GM18498 (cell line): Measurements from ENCODE around the gene CHRM4.
"Not testable (repeated sequence)": the region's sequence is repeated elsewhere in the genome, so short reads cannot be mapped to it uniquely, and the experiment has no call there.

ENCODE experiments used
- ATAC-seq: cut with Tn5 transposase; IDR thresholded peaks from one replicate; pipeline ENCODE4 v1.9.1; 2021; ENCODE audit warnings: mild to moderate bottlenecking, moderate library complexity; ENCODE audit not compliant: unreplicated experiment

The CHRM4 gene

DNA sequence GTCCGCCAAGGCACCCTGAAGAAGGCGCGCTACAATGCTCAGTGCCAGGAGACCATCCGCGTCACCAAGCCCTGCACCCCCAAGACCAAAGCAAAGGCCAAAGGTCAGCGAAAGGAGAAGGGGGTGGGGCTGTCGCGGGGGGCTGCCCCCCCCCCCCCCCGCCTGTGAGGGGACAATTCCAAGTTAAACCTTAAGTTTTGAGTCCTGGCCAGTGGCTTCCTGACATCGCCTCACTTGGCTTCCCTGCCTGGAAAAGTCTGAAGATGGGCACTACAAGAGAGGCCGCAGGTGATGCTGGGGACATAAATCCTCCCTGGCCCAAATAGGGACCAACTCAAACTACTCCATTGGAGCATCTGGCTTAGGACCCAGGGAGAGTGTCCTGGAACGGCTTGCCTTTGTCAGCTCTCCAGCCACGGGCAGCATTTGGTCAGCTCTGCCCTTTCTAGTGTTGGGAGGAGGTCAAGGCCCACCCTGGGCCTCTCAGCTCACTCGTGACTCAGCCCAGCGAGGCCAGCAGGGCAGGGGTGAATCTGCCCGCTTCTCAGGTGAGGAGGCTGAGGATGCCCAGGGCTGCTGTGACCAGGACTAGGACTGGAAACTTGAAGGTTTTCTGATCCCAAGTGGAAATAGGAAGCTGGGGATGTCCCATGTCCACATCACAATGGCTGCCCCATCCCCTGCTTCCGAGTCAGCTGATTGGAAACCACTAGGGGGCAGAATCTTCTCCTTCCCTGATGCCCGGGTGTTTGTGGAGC lies 8.8 kb downstream of the CHRM4 start:
- ATAC-seq: no peak

DNA sequence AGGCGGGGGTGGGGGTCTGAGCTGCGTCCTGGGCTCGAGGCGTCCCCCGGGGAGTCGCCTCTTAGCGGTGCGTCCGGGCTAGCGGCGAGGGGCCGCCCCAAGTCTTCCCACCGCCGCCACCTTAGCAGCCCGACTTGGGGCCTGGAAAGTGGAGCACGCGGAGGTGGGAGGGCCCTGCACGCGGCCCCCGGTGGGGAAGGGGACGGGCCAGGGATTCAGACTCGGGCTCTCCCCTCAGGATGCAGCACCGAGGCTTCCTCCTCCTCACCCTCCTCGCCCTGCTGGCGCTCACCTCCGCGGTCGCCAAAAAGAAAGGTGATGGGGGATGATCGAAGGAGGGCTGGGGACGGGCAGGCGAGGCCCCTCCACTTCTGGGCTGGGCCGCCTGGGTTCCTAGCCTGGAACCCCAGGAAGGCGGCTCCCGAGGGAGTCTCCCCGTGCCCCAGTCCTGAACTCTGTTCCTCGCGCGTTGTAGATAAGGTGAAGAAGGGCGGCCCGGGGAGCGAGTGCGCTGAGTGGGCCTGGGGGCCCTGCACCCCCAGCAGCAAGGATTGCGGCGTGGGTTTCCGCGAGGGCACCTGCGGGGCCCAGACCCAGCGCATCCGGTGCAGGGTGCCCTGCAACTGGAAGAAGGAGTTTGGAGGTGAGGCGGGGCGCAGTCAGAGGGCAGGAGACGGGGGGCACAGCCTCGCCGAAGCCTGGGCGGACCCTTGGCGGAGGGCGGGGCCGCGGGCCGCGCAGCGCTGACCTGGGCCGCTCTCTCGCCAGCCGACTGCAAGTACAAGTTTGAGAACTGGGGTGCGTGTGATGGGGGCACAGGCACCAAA lies 9.5 kb downstream of the CHRM4 start:
- ATAC-seq: no peak

DNA sequence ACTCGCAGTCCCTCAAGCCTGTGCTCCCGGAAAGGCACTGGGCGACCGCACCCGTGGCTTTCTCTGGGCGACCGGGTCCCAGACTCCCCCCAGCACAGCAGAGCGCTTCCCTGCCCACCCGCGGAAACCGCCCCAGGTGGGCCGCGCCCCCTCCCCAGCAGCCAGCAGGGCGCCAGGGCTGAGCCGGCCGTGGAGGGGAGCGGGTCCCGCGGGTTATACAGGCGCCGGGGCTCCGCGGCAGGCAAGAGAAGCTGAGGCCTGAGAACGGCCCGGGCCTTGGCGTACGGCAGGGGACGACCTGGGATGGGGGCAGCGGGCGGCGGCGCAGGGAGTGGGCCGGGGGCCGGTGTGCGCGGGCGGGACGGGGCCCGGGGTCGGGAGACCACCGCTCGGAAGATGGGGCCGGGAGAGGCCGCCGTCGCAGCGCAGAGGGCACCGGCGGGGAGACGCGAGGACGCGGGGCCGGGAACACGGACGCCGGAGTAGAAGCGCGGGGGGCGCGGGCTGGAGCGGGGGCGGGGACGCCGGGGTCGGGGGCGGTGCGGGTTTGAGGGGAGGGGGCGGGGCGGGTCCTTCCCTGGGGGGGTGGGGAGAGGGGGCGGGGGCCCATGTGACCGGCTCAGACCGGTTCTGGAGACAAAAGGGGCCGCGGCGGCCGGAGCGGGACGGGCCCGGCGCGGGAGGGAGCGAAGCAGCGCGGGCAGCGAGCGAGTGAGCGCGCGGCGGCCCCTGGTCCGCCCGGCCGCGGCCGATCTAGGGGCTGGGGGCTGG lies 10.3 kb downstream of the CHRM4 start, which contains the start of gene MDK:
Gene MDK (plus strand): TSS at position 622 of the 771 bp plus-strand sequence. CDS start 389 bp downstream, outside the sequence.
- no peak for ATAC-seq

GRCh38 chr11:46380340-46381047 lies 11.1 kb downstream of the CHRM4 start:
- ATAC-seq: no peak

GRCh38 chr11:46379482-46380293 lies 11.9 kb downstream of the CHRM4 start:
- not testable (repeated sequence) for ATAC-seq

DNA sequence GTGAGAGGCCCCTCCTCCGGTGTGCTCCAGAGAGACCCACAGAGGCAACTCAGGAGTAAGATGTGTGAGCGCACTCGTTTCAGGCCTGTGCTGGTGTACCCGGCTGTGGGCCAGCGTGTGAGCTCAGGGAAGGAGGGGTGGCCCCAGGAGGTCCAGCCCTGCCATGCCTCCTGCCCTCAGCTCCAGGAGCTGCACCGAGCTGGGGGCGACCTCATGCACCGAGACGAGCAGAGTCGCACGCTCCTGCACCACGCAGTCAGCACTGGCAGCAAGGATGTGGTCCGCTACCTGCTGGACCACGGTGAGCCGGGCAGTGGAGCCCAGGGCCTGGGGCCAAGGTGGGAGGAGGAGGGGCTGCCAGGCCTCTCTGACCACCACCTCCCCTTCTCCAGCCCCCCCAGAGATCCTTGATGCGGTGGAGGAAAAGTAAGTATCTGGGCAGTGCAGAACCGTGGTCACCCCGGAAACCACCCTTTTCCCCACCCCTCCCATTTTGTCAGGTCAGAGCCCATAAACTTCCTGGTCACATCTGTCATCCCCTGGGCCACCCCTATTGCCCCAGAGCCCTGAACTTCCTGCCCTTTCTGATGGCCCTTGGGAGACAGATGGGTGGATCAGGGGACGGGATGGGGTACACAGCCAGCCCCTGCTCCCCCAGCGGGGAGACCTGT lies 12.6 kb downstream of the CHRM4 start:
- no peak for ATAC-seq

DNA sequence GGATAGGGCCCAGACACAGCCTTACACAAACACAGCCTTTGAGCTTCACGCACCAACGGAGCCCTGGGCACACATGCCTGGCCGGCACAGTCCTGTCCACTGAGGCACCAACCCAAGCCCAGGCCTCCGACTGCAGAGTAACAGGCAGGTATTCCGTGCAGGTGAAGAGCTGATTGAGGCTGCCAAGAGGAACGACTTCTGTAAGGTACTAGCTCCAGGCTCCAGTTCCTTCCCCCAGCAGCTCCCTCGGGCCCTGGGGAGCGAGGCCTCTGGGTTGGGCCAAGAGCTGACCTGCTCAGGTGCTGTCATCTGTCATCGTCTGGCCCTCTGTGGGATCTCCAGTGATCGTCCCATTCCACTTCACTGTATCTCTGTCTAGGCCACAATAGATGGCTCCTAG lies 13.3 kb downstream of the CHRM4 start:
- ATAC-seq: no peak

- ATAC-seq: no peak
These were observed 13.7 kb downstream of the CHRM4 start for GRCh38 chr11:46377831-46378230.

DNA sequence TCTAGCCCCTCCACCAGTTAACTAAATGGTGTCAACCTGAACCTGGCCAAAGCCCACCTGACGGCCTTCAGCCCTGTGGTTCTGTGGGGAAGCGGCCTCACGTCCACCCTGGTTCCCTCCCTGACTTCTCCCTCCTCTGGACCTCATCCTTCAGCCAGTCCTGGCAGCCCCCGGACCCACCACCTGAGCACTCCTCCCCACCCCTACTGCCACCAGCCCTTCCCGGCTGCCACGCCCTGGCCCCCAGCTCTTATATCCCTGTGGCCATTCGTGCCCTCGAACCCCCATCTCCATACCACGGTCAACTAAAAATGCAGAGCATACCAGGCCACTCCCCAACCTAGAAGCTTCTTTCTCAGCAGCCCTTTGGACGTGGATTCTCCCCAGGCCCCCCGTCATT lies 14.3 kb downstream of the CHRM4 start:
- no peak for ATAC-seq

- no peak for ATAC-seq
These were observed 15.1 kb downstream of the CHRM4 start for GRCh38 chr11:46376258-46377050.

GRCh38 chr11:46375392-46376101 lies 16.0 kb downstream of the CHRM4 start:
- no peak for ATAC-seq

- no peak for ATAC-seq
These were observed 16.8 kb downstream of the CHRM4 start for GRCh38 chr11:46374815-46375214.

DNA sequence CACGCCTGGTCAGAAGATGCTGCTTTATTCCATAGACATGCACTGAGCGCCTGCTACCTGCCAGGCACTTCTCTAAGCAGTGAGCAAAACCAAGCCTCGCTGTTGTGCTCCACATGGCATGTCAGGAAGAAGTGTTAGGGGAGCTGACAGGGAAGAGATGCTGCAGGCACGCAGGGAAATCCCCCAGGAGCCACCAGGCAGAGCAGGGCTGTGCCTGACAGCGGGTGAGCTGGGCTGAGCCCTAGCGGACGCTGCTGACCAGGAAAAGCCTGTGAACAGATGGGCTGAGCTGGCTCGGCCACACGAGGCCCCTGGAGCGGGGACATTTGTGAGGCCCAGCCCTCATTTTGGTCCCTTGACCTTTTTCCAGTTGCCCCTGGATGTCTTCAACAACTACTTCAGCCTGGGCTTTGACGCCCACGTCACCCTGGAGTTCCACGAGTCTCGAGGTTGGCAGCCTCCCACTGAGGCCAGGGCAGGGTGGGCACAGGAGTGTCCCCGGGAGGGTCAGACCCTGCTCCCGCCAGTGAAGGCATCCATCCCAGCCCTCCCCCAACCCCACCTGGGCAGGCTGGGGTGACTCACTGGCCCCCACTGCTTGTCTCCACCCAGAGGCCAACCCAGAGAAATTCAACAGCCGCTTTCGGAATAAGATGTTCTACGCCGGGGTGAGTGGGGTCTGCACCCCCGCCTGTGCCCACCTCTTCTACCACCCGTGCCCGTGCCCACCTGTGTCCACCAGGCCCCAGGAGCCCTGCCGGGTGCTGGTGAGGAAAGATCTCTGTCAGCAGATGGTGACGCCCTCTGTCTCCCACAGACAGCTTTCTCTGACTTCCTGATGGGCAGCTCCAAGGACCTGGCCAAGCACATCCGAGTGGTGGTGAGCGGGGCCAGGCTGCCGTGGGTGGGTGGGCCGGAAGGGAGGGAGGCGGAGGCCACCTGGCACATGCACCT lies 17.5 kb downstream of the CHRM4 start:
- no peak for ATAC-seq

GRCh38 chr11:46372501-46372900 lies 19.1 kb downstream of the CHRM4 start:
- not testable (repeated sequence) for ATAC-seq

- ATAC-seq: no peak
These were observed 19.5 kb downstream of the CHRM4 start for GRCh38 chr11:46372086-46372485.

DNA sequence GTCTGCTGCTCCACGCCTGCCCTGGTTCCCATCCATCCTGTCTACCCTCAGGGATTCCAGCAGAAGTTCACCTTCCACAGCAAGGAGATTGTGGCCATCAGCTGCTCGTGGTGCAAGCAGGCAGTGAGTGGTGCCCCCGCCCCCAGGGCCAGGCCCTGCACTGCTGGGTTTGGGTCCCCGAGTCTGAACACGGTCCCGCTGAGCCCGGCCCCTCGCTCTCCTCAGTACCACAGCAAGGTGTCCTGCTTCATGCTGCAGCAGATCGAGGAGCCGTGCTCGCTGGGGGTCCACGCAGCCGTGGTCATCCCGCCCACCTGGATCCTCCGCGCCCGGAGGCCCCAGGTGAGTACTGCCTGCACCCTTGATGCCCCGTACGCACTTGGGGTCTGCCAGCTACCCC lies 20.3 kb downstream of the CHRM4 start:
- ATAC-seq: not testable (repeated sequence)

DNA sequence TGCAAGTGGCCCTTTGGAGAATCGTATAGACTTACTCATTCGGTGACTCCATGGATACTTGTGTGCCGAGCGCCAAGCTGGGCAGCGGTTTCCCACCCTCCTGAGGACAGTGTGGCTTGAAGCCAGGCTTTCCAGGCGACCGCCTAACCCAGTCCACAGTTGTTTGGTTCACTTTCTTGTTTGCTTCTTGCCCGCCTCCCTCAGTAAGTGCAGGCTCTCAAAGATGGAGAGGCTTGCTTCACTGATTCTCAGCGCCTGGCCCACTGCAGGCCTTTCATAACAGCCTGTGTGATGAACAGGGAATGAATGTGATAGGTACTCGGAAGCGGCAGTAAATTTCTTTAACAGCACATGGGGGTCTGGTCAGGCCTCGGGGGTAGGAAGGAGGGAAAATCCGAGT lies 21.3 kb downstream of the CHRM4 start:
- ATAC-seq: no peak
